Cardiac septum (tissue), 1 donor: ENCODE data around the gene AHRR. TPM values are rescaled to one million over a fixed set of nuclear protein-coding genes. Genes with fewer than 3 reads are reported as not detected.
"Not testable (repeated sequence)": the region's sequence is repeated elsewhere in the genome, so short reads cannot be mapped to it uniquely, and the experiment has no call there.

Source experiments
- DNase-seq: peaks from one replicate; pipeline ENCODE4 v3.0.0-alpha.2; 2020; ENCODE audit warnings: low spot score
- intact Hi-C: fragments of 100-400 bp; cut with DNase I; formaldehyde crosslinking; loops from one replicate; pipeline ENCODE4 v1.14.0; 2022
- total RNA-seq: library from RNA; stranded (reverse); fragmentation: NEBNext Ultra II Directional; extraction: Animal tissue kit (Norgen Biotek cat#: 25700); gene quantifications from one replicate; pipeline ENCODE4 v1.2.1, GENCODE V29; 2021
- donor health status: DM: no; HTN: no; CAD: no.

Gene AHRR
- total RNA-seq, 1 donor from 2014 or later, result 0.73 TPM

- intact Hi-C loops, result not testable (repeated sequence)
- DNase-seq, result peak; percentile 46
Observed at GRCh38 chr5:303741-304140, 17.8 kb upstream of the AHRR start.

- peak; percentile 29 for DNase-seq
- intact Hi-C loops, result no loop called here
Observed at GRCh38 chr5:305050-305449, 16.5 kb upstream of the AHRR start.

DNA sequence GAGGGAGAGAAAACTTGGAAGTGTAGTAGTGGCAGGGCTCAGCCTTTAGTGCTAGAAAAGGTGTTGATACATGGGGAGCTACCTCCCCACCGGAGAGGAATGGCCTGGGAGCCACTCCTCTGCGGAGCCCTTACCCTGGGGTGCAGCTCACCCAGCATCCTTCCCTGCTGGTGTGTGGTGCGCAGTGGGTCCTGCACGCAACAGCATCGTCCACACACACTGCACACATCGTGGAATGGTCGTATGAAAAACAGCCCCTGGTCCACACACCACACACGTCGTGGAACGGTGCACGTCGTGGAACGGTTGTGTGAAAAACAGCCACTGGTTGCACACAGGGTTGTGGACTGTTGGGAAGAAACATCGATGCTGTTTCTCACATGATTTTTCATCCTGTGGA lies 16.1 kb upstream of the AHRR start:
- intact Hi-C loops, result no loop called here

GRCh38 chr5:306011-306805 lies 15.3 kb upstream of the AHRR start:
- intact Hi-C loops, result no loop called here
- DNase-seq, result peak; percentile 50

More for the DNA sequence above, 16.1 kb upstream of the AHRR start:
- peak; percentile 39 for DNase-seq

GRCh38 chr5:307306-307705 lies 14.2 kb upstream of the AHRR start:
- intact Hi-C loops, result no loop called here
- DNase-seq, result peak; percentile 65

DNA sequence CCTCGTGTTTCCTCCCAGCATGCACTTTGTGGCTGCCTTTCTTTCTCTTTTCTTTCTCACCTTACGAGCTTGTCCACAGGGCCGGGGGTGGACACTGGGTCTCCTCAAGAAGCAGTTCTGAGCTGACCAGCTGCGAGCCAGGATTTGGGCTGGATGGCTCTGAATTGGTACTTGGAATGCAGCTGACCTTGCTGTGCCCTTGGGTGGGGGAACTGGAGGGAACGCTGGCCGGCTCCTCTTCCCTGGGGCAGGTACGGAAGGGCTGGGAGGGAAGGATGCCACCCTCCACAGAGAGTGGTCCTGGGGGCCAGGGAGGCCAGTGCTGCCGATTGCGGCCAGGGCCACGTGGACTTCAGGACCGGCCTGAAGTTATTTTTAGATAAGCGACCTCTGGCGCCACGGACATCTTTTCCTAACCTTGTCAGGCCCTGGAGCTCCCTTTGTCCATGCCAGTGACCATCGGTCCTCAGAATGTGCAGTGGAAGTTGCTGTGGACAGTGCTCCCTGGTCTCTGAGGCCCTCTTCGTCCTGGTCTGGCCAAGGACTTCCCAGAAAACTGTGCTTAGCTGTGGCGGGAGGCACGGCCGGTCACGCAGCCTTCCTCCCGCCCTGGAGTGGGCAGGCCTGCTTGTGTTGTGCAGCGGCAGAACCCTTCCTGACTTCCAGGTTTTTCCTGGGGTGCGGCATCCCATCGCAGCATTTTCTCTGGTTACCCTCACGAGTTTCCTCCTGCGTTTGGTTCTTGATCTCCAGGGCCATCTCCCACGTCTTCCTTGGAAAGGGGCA lies 13.5 kb upstream of the AHRR start:
- intact Hi-C loops, result no loop called here
- DNase-seq, result peak; percentile 51

DNA sequence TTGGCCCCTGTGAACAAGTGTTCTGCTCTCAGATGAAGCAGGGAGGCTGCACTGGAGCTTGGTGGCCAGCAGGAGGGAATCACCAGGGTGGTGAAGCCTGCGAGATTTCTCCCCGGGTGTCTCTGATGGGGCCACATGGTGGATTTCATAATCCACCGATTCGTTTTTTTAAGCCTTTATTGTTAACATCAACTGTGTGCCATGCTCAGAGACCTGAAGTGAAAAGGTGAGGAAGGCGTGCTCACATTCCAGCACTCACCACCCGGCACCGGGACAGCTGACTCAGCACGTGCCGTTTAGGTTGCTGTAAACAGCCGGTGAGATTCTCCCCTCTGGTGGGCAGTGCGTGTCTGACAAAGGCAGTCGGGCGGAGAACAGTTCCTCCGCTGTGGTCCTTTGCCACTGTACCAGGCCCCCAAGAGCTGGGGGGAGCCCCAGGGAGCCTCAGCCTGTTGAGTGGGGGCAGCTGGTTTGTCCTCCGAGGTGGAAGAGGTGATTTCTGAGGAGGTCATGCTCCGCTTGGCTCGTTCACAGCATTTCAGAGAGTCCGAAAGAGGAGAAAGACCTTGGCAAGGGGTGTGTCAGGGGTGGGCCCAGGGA lies 12.7 kb upstream of the AHRR start:
- intact Hi-C loops, result no loop called here
- peak; percentile 72 for DNase-seq

DNA sequence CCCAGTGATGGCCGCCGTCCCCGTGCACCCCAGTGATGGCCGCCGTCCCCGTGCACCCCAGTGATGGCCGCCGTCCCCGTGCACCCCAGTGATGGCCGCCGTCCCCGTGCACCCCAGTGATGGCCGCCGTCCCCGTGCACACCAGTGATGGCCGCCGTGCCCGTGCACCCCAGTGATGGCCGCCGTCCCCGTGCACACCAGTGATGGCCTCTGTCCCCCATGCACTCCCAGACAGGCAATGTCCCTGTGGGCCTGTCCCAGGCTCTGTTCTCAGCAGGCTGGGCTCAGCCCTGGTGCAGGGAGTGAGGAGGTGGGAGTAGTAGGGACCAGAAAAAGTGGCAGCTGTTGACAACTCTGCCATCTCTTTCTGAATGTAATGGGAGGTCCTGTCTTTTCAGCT lies 11.7 kb upstream of the AHRR start:
- intact Hi-C loops, DNase-seq: not testable (repeated sequence)

DNA sequence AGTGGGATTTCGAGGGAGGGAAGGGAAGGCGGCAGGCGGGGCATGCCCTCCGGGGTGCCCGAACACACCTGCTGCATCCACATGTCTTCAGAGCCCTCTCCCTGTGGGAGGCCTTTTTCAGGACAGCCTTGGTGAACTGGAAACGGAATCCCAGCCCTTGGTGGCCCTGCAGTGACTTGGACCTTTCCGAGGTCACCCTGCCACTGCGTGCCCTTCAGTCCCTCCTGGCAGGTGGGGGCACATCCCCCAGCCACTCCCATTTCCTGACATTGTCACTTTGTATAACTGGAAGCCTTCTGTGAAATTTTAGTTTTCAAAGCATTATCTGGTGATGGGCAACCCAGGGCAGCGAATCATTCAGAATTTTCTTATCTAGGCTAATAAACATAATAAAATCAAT lies 11.0 kb upstream of the AHRR start:
- DNase-seq, result no peak
- intact Hi-C loops, result no loop called here

- DNase-seq, result no peak
- intact Hi-C loops, result no loop called here
Observed at GRCh38 chr5:310941-311434, 10.5 kb upstream of the AHRR start.

DNA sequence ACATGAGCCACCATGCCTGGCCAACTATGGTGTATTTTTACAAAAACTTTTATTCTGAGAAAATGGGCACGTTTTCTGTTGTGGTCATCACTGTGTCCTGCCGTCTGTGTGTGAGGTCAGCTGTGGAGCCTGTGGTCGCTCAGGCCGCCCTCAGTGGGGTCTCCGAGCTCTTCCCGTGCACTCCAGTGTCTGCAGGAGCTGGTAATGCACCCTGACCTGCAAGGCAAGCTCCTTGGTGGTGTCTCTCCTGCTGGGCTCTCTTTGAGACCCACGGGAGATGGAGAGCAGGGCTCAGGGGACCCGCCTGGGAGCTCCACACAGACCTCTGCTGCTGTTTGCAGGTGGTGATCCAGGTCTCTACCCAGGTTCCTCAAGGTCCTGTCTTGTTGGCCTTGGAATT lies 9.6 kb upstream of the AHRR start:
- intact Hi-C loops, result no loop called here
- no peak for DNase-seq

GRCh38 chr5:312845-313244 lies 8.7 kb upstream of the AHRR start:
- peak; percentile 75 for DNase-seq

DNA sequence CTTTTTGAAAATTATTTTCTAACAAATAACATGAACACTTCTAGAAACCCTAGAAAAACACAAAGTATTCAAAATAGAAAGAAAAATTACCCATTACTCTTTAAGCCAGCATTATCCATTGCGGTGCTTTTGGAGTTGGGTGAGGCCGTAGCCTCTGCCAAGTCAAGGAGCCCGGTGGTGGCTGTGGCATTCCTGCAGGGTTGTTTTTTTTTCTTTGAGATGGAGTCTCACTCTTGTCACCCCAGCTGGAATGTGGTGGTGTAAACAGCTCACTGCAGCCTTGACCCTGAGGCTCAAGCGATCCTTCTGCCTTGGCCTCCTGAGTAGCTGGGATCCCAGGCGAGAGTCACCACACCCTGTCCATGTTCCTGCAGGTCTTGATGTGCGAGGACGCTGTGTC lies 8.2 kb upstream of the AHRR start:
- DNase-seq, result peak; percentile 15
- intact Hi-C loops, result no loop called here

More at GRCh38 chr5:312845-313244, 8.7 kb upstream of the AHRR start:
- intact Hi-C loops, result no loop called here

DNA sequence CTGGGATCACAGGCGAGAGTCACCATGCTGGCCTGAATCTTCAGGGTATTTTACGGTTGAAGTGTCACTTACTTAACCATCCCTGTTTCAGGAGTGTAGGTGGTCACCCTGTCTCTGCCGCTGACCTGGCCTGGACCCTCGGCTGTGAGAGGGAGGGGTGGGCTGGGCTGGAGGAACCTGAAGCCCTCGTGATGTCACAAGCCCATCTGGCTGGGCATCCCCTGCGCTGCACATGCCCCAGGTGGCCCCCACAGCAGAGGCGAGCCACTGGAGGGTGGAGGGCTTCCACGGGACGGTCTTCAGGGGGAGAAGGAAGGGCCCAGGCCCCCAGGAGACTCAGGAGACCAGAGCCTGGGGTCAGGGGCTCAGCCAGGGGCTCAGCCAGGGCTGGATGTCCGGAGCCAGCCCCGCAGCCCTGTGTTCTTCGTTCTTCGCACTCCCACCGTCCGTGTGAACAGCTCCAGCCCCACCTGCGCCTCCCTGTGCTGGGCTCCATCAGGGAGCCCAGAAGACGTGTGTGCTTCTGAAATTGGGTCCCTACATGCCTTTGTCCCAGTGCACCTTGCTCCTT lies 7.6 kb upstream of the AHRR start:
- peak; percentile 38 for DNase-seq

GRCh38 chr5:314676-315487 lies 6.6 kb upstream of the AHRR start:
- DNase-seq, result no peak
- intact Hi-C loops, result loop anchor here (5.0 kb wide), 1 partner anchor 117 kb away; no protein-coding TSS in a partner anchor

More for the DNA sequence above, 7.6 kb upstream of the AHRR start:
- intact Hi-C loops, result no loop called here

GRCh38 chr5:315488-316209 lies 5.9 kb upstream of the AHRR start:
- no peak for DNase-seq
- intact Hi-C loops, result loop anchor here (5.0 kb wide), 1 partner anchor 117 kb away; no protein-coding TSS in a partner anchor

- intact Hi-C loops, result loop anchor here (5.0 kb wide), 1 partner anchor 116 kb away; no protein-coding TSS in a partner anchor
- no peak for DNase-seq
Observed at GRCh38 chr5:316210-317085, 5.1 kb upstream of the AHRR start.
